Left renal pelvis (tissue), 4 donors: ENCODE measurements around the gene SLC37A1. TPM values are rescaled to one million over a fixed set of nuclear protein-coding genes. Genes with fewer than 3 reads are reported as not detected.
"Not testable (repeated sequence)": the region's sequence is repeated elsewhere in the genome, so short reads cannot be mapped to it uniquely, and the experiment has no call there.

Experiments
- DNase-seq, 4 donors: peaks; one replicate each; pipeline ENCODE4 v3.0.0-alpha.2; 2013; ENCODE audit warnings: low read depth in 4 of 4, low spot score in 3 of 4
- polyA plus RNA-seq, 4 donors: library from polyadenylated mRNA; unstranded; fragments of 120-200 nt; gene quantifications; one replicate each; pipeline ENCODE4 v1.2.1, GENCODE V29; 2013; ENCODE audit not compliant: insufficient read length in 4 of 4

Gene SLC37A1
- 10 to 100 TPM in 1 of 4 donors, 1 to 10 TPM in 3; 2.9 to 10.6 (median 8.6) TPM for polyA plus RNA-seq

- no peak for DNase-seq
Observed at GRCh38 chr21:42513151-42513984, at the start of gene SLC37A1. TSS of gene SLC37A1 (plus strand) at chr21:42513852. CDS start at chr21:42518455, 4,603 bp downstream.

GRCh38 chr21:42463861-42464515 is 49.7 kb upstream of the SLC37A1 start:
- no peak for DNase-seq

- DNase-seq, result no peak
Observed at GRCh38 chr21:42465008-42465802, 48.4 kb upstream of the SLC37A1 start.

GRCh38 chr21:42465803-42466127 is 47.9 kb upstream of the SLC37A1 start:
- no peak for DNase-seq

- DNase-seq, result no peak
Observed at GRCh38 chr21:42466700-42467099, 47.0 kb upstream of the SLC37A1 start.

- DNase-seq, result no peak
Observed at GRCh38 chr21:42467140-42467983, 46.3 kb upstream of the SLC37A1 start.

GRCh38 chr21:42468491-42469131 is 45.0 kb upstream of the SLC37A1 start:
- DNase-seq, result no peak

GRCh38 chr21:42469272-42469671 is 44.4 kb upstream of the SLC37A1 start:
- DNase-seq, result no peak

- not testable (repeated sequence) for DNase-seq
Observed at GRCh38 chr21:42469726-42470125, 43.9 kb upstream of the SLC37A1 start.

GRCh38 chr21:42471206-42471605 is 42.4 kb upstream of the SLC37A1 start:
- DNase-seq, result no peak

GRCh38 chr21:42471716-42472330 is 41.8 kb upstream of the SLC37A1 start:
- DNase-seq, result no peak

- no peak for DNase-seq
Observed at GRCh38 chr21:42472521-42472920, 41.1 kb upstream of the SLC37A1 start.

- no peak for DNase-seq
Observed at GRCh38 chr21:42473498-42474042, 40.1 kb upstream of the SLC37A1 start.

- no peak for DNase-seq
Observed at GRCh38 chr21:42474043-42474831, 39.4 kb upstream of the SLC37A1 start.

- DNase-seq, result no peak
Observed at GRCh38 chr21:42475036-42475435, 38.6 kb upstream of the SLC37A1 start.

GRCh38 chr21:42475526-42476387 is 37.9 kb upstream of the SLC37A1 start:
- DNase-seq, result no peak
